Measurements from ENCODE around the gene DUSP15.

DUSP15 gene

DNA sequence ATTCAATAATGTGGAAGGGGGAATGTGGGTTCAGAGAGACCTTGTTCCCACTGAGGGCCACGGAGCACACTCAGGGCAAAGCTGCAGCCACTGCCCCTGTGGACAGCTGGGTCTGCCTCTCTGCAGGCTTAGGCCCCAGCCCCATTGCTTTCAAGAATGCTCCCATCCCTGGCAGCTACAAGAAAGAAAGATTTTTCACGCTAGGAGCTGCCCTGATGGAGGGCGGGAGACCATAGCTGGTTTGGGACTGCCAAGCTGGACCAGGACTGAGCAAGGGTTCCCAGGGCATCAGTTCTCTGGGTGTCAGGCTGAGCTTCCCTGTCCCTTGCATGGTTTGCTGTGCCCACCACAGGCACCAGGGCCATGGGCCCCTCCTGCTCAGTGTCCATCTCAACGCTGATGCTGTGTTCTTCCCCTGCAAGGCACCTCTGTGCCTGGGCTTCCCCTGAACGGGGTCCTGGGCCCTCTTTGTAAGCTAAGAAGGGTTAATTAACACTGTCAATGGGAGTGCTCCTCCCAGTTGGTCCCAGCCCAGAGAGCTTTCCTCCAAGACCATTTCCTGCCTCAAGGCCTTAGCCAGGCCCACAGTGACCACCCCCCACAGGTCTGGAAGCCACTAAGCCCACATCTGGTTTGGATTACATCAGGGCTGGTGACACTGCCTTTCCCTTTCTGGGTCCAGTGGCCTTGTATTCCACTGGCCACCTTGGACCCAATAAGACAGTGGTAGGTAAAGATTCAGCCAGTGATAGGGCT, 33.3 kb downstream of the DUSP15 start:
- no peak overlapping the region for H3K4me3 ChIP-seq (ENCODE audit: low read depth, low read length)
- TF ChIP-seq, protein P1, sequence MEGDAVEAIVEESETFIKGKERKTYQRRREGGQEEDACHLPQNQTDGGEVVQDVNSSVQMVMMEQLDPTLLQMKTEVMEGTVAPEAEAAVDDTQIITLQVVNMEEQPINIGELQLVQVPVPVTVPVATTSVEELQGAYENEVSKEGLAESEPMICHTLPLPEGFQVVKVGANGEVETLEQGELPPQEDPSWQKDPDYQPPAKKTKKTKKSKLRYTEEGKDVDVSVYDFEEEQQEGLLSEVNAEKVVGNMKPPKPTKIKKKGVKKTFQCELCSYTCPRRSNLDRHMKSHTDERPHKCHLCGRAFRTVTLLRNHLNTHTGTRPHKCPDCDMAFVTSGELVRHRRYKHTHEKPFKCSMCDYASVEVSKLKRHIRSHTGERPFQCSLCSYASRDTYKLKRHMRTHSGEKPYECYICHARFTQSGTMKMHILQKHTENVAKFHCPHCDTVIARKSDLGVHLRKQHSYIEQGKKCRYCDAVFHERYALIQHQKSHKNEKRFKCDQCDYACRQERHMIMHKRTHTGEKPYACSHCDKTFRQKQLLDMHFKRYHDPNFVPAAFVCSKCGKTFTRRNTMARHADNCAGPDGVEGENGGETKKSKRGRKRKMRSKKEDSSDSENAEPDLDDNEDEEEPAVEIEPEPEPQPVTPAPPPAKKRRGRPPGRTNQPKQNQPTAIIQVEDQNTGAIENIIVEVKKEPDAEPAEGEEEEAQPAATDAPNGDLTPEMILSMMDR (IDR thresholded peaks at IDR 0.05; ENCODE audit: low read depth, low read length), result no peak
- peak; percentile 48 for DNase-seq
- H3K36me3 ChIP-seq, result no peaks in the 10 kb centered on the region
- H3K27me3 ChIP-seq, result no peaks in the 10 kb centered on the region
- peaks cover 19% of the 10 kb centered on the region for H3K4me1 ChIP-seq
- H3K9me3 ChIP-seq, result no peaks in the 10 kb centered on the region

DNA sequence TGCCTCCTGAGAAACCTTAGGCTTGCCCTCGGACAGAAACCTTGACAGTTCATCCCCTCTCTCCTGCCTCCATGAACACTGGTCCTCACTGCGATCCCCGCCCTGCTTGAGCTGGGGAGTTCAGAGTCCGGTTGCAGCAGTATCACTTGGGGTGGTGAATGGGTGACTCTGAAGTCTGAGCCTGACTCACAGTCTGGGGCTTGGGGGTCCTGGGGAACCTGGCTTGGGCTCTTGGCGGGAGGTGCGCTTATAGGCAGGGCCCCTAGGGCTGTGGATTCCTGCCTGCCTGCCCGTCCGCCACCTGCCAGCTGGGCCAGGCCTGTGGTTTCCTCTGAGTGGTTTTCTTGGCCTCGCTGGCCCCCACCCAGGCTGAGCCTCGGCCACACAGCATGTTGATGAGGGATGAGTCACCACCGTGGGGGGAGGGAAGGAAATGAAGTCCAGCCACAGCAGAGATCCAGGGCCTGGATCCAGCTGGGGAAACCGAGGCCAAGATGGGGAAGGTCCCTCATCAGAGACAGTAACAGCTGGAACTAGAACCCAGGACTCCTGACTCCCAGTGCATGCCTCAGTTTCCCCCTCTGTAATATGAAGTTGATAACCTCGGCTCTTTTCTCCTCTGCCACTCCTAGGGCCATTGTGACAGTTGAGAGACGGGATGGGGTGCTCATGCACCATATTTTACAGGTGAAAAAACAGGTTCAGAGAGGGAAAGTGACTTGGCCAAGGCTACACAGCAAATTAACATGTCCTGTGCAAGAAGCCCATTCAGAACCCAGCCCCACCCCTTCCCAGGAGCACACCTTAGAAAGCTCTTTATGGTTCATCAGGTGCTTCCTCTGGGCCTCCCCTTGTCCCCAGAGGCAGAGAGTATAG, 34.1 kb downstream of the DUSP15 start:
- H3K27me3 ChIP-seq, result no peaks in the 10 kb centered on the region
- H3K4me3 ChIP-seq (ENCODE audit: low read depth, low read length), result no peak overlapping the region
- no peaks in the 10 kb centered on the region for H3K9me3 ChIP-seq
- peak; percentile 76 for DNase-seq
- peaks cover 19% of the 10 kb centered on the region for H3K4me1 ChIP-seq
- TF ChIP-seq, protein P1 (IDR thresholded peaks at IDR 0.05; ENCODE audit: low read depth, low read length), result no peak
- H3K36me3 ChIP-seq, result no peaks in the 10 kb centered on the region

DNA sequence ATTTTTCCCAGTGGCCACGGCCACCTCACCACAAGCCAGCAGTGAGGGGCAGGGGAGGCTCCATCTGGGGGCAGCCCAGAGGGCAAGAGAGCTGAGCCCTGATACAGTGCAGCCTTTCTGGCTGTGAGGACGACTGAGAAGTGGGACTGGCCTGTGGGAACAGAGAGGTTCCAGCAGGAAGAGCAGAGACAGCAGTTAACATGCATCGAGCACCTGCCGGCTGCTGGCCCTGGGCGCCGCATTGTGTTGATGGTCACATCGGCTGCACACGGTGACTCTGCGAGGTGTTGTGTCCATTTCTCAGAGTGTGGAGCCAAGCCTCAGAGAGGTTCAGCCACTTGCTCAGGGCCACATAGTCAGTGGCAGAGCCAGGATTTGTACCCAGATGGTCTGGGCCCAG, 34.8 kb downstream of the DUSP15 start:
- Histone ChIP-seq H3K36me3 (no peaks in the 10 kb centered on the region), H3K27me3 (no peaks in the 10 kb centered on the region), H3K9me3 (no peaks in the 10 kb centered on the region), H3K4me3 (ENCODE audit: low read depth, low read length) (no peak overlapping the region), H3K4me1 (peaks cover 19% of the 10 kb centered on the region)
- no peak for DNase-seq
- TF ChIP-seq, protein P1 (IDR thresholded peaks at IDR 0.05; ENCODE audit: low read depth, low read length), result no peak

DNA sequence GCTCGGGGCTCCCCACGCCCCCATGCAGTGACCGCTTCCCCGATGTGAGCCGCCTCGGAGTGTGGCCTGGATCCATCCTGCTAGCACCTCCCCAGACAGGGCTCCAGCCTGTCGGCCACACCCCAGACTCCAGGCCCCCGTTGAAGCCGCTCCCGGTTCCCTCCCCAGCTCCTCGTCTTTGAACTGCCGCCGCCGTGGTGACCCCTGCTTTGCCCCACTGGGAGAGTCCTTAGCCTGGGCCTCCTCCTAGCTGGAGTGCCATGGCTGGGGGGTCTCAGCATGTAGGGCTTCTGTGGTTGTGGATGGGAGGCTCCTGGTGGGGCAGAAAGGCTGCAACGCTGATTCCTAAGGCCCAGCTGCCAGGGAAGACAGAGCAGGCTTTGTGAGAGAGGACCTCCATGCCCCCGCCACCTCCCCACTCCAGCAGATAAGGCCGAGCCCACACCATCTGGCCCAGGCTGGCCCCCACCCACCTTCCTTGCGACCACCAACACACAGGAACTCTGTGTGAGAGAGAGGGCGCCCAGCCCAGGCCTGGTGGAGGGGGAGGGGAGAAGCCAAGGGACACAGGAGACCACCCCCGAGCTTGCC, 36.3 kb downstream of the DUSP15 start:
- Histone ChIP-seq H3K36me3 (no peaks in the 10 kb centered on the region), H3K4me1 (peaks cover 19% of the 10 kb centered on the region), H3K9me3 (no peaks in the 10 kb centered on the region), H3K27me3 (no peaks in the 10 kb centered on the region), H3K4me3 (ENCODE audit: low read depth, low read length) (no peak overlapping the region)
- no peak for DNase-seq
- TF ChIP-seq, protein P1 (IDR thresholded peaks at IDR 0.05; ENCODE audit: low read depth, low read length), result no peak

DNA sequence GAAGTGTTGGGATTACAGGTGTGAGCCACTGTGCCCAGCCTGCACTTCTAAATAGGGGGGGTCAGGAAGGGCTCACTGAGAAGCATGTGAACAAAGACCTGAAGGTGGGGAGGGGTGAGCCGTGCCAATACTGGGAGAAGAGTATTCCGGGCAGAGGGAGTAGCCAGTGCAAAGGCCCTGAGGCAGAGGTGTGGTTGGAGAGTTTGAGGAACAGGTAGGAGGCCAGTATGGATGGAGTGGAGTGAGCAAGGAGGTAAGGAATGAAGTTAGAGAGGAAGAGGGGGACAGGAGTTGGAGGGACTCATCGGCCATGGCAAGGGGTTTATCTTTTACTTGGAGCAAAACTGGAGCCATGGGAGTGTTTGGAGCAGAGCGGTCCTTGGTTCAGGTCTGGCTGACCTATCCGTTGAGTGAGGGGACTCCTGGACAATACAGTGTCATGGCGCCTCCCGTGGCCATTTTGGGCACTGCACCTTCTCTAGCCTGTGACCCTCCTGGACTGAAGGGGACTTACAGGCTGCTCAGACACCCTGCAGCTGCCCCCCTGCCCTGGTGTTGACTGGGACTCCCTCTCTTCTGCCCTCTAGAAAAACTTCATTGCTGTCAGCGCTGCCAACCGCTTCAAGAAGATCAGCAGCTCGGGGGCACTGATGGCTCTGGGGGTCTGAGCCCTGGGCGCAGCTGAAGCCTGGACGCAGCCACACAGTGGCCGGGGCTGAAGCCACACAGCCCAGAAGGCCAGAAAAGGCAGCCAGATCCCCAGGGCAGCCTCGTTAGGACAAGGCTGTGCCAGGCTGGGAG, 37.0 kb downstream of the DUSP15 start:
- Histone ChIP-seq H3K36me3 (no peaks in the 10 kb centered on the region), H3K4me3 (ENCODE audit: low read depth, low read length) (no peak overlapping the region), H3K9me3 (no peaks in the 10 kb centered on the region), H3K27me3 (no peaks in the 10 kb centered on the region), H3K4me1 (peaks cover 19% of the 10 kb centered on the region)
- peak; percentile 82 for DNase-seq
- TF ChIP-seq, protein P1 (IDR thresholded peaks at IDR 0.05; ENCODE audit: low read depth, low read length), result peak; percentile 89
